ENCODE results near the gene POLR2L.

The POLR2L gene

DNA sequence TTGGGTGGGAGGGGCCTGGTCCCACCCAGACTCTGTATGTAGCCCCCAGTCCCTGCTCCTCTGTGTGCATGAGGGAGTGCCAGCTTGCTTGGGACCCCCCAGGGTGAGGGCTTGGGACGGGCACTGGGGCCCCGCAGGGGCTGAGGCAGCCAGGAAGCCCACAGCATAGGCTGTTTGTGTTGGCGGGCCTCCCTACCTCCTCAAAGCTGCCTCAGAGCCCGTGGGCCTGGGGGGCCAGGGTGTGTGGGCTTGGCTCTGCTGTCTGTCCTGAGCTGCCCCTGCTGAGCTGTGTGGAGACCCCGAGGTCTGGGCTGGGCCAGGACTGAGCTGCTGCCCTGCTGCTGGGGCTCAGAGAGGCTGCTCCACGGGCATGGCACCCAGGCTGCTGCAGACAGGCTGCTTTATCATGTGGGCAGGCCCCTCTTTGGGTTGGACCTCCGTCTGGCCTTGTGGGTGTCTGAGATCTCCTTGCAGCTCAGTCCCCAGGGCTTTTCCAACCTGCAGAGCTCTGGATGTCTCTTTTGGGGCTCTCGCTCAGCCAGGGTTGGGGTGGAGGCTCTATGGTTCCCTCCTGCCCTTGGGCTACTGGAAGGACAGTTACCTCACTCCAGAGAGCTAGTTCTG, 3.7 kb upstream of the POLR2L start:
- DNase-seq (ENCODE audit: extremely low read depth, insufficient read length): no peak
- no peak overlapping the region for H3K4me3 ChIP-seq (replicated peaks; ENCODE audit: low read depth, low read length)
- no peaks in the 10 kb centered on the region; the same call in 1 of the 2 replicates for H3K36me3 ChIP-seq (ENCODE audit: control insufficient read depth, insufficient read depth, low read length)
- H3K27me3 ChIP-seq (replicated peaks; ENCODE audit: control insufficient read depth, insufficient read depth, low read length): no peaks in the 10 kb centered on the region
- TF ChIP-seq, protein P1, sequence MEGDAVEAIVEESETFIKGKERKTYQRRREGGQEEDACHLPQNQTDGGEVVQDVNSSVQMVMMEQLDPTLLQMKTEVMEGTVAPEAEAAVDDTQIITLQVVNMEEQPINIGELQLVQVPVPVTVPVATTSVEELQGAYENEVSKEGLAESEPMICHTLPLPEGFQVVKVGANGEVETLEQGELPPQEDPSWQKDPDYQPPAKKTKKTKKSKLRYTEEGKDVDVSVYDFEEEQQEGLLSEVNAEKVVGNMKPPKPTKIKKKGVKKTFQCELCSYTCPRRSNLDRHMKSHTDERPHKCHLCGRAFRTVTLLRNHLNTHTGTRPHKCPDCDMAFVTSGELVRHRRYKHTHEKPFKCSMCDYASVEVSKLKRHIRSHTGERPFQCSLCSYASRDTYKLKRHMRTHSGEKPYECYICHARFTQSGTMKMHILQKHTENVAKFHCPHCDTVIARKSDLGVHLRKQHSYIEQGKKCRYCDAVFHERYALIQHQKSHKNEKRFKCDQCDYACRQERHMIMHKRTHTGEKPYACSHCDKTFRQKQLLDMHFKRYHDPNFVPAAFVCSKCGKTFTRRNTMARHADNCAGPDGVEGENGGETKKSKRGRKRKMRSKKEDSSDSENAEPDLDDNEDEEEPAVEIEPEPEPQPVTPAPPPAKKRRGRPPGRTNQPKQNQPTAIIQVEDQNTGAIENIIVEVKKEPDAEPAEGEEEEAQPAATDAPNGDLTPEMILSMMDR (IDR thresholded peaks at IDR 0.05; ENCODE audit: insufficient read depth, low read length, poor library complexity, severe bottlenecking): no peak

DNA sequence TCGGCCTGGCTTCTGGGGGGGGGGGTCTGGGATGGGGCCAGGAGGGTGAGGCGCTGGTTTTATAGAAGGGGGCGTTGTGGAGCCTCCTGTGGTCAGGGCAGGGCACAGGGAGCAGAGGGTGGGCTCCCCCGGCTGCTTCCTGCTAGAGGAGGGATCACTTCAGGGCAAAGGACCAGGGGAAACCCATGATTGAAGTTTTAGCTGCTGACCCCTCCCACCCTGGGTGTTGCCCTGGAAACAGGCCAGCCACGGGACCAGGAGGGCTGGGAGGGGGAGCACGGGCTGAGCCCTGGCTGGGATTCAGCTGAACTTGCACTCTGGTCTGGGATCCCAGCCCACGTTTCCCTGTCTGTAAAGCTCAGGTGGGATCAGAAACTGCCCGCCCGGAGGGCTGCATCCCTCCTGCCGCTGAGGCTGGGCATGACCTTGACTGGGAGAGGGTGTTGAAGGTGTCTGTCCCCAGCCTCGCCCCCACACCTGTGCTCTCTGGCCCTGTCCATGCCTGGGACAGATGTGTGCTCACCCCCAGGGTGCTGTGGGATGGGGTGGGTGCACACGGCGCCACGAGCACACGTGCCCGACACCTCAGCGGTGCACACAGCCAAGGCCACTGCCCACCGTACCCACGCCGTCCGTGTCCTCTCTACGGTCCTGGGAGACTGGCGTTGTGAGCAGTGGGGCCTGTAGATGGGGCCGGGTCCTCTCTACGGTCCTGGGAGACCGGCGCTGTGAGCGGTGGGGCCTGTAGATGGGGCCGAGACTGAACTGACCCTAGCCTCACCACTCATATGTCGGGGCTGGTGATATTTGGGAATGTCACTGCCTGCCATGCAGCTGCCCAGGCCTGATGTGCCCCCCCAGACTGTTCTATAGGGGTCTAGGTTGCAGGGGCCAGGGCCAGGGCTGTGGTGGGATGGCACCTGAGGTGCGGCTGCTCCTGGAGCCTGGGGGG, 2.6 kb upstream of the POLR2L start:
- DNase-seq (ENCODE audit: extremely low read depth, insufficient read length): no peak
- Histone ChIP-seq H3K36me3 (ENCODE audit: control insufficient read depth, insufficient read depth, low read length) (peaks cover 4% of the 10 kb centered on the region), H3K4me3 (replicated peaks; ENCODE audit: low read depth, low read length) (no peak overlapping the region), H3K27me3 (replicated peaks; ENCODE audit: control insufficient read depth, insufficient read depth, low read length) (no peaks in the 10 kb centered on the region)
- TF ChIP-seq, protein P1 (IDR thresholded peaks at IDR 0.05; ENCODE audit: insufficient read depth, low read length, poor library complexity, severe bottlenecking): no peak

DNA sequence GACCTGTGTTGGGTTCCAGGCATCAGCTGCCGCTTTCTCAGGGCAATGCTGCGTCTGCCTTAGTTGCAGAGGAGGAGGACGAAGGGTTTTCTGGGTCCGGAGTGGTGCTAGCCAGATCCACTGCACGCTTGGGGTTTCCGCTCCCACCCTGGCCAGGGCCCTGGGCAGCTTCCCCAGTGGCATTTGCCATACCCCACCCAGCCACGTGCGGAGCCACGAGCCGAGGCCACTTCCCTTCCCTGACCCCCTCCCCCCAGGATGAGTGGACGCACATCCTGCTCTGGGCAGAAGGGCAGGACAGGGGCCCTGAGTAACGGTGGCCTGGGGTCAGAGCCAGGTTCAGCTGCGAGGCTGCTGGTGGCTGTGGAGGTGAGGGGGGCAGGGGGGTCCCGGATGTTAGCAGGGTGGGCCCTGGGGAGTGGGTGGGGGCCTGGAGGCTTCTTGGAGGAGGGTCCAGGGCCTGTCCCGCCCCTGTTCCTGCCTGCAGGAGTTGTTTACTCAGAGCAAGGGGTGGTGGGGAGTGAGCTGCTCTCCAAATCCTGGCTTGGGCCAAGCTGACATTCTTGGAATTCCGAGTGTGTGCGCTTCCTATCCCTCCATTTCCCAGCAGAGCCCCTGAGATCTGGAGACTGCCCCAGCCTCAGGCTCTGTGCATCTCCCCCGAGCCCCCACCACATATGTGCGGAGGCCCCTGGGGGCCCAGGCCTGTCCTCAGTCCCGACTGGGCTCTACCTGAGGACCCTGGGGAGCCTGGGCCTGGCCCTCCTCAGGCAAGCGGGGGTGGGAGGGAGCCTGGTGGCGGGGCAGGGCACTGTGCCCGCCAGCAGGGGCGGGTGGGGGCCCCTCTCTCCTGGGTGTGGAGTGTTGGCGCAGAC, 1.7 kb upstream of the POLR2L start:
- no peaks in the 10 kb centered on the region for H3K27me3 ChIP-seq (replicated peaks; ENCODE audit: control insufficient read depth, insufficient read depth, low read length)
- H3K36me3 ChIP-seq (ENCODE audit: control insufficient read depth, insufficient read depth, low read length): peaks cover 9% of the 10 kb centered on the region
- DNase-seq (ENCODE audit: extremely low read depth, insufficient read length): no peak
- H3K4me3 ChIP-seq (replicated peaks; ENCODE audit: low read depth, low read length): peak overlapping the region; percentile 97
- TF ChIP-seq, protein P1 (IDR thresholded peaks at IDR 0.05; ENCODE audit: insufficient read depth, low read length, poor library complexity, severe bottlenecking): no peak

DNA sequence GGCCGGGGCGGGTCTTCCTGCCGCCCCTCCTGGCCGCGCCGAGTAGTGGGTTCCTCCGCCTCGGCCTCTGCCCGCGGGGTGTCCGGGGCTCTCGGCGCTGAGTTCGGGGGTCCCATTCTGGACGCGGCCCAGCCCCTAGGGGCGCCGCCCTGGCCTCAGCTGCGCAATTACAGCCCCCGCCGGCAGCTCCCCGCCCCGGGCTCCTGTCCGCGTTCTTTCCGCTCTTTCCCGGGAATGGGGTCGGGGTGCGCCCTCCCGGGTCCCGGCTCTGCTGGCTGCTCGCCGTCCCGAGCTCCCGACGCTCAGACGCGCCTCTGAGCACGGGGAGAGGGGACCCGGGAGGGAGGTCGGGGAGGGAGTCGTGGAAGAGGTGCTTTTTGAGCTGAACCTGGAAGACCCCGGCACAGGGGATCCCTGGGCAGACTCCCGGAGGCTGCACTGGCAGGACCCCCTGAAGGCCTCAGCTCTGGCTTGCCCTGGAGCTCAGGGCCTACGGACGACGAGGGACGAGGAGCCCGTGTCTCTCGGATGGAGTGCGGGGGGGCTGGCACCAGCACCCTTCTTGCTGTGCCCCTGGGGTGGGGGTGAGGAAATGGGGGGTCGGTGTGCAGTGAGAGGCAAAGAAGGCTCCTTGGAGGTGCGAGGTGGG, 881 bp upstream of the POLR2L start:
- DNase-seq (ENCODE audit: extremely low read depth, insufficient read length): no peak
- Histone ChIP-seq H3K36me3 (ENCODE audit: control insufficient read depth, insufficient read depth, low read length) (peaks cover 16% of the 10 kb centered on the region), H3K4me3 (replicated peaks; ENCODE audit: low read depth, low read length) (peak overlapping the region; percentile 97), H3K27me3 (replicated peaks; ENCODE audit: control insufficient read depth, insufficient read depth, low read length) (no peaks in the 10 kb centered on the region)
- TF ChIP-seq, protein P1 (IDR thresholded peaks at IDR 0.05; ENCODE audit: insufficient read depth, low read length, poor library complexity, severe bottlenecking): peak; percentile 15

DNA sequence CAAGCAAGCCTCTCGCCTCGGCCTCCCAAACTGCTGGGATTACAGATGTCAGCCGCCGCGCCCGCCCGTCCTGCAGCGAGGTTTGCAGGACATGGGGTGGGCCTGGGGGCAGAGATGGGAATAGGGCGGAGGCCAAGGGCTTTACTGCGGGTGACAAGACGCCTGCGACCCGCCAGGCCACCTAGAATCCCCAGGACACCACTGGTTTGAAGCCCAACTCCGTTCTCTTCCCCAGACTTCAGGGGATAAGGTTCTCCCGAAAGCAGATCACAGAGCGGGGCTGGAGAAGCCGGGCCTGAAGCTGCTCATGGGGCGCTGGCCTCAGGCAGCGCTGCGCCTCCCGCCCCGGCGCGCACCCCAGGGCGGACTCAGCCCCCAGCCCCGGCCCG, 354 bp downstream of the POLR2L start:
- no peak for DNase-seq (ENCODE audit: extremely low read depth, insufficient read length)
- TF ChIP-seq, protein P1 (IDR thresholded peaks at IDR 0.05; ENCODE audit: insufficient read depth, low read length, poor library complexity, severe bottlenecking): no peak
- H3K4me3 ChIP-seq (replicated peaks; ENCODE audit: low read depth, low read length): peak overlapping the region; percentile 97
- peaks cover 23% of the 10 kb centered on the region for H3K36me3 ChIP-seq (ENCODE audit: control insufficient read depth, insufficient read depth, low read length)
- H3K27me3 ChIP-seq (replicated peaks; ENCODE audit: control insufficient read depth, insufficient read depth, low read length): no peaks in the 10 kb centered on the region

All from GM06990 (cell line).